Measurements from ENCODE around the gene RWDD3. TPM values are rescaled to one million over a fixed set of nuclear protein-coding genes. Genes with fewer than 3 reads are reported as not detected.

Gene RWDD3
- total and polyA plus RNA-seq, 10 of the 15 experiments (the other 5 are each of a cell fraction or from before 2014, with no cell fraction given) = 9.8 to 42.9 (median 21.4) TPM

- TF ChIP-seq SMC3 (IDR thresholded peaks at IDR 0.05; ENCODE audit: borderline replicate concordance, low read length) = no peak
- no peak for TF ChIP-seq ZNF24 (IDR thresholded peaks at IDR 0.05)
- no peak for TF ChIP-seq HSF1 (IDR thresholded peaks at IDR 0.05; ENCODE audit: low read depth, low read length)
- no peak for TF ChIP-seq CHD1 (IDR thresholded peaks at IDR 0.05; ENCODE audit: low read depth, low read length)
- no peak for TF ChIP-seq SMARCA5 (IDR thresholded peaks at IDR 0.05)
- TF ChIP-seq RFX5 (IDR thresholded peaks at IDR 0.05; ENCODE audit: low read depth, low read length) = no peak
- no peak for TF ChIP-seq SRF (IDR thresholded peaks at IDR 0.05; ENCODE audit: low read depth in 2 of 2, low read length in 2 of 2)
Measured at GRCh38 chr1:95186149-95186548, 47.9 kb upstream of the RWDD3 start (continued).

- ATAC-seq = no peak
- Histone ChIP-seq H3K27me3 (replicated peaks in 1 of 2; ENCODE audit: control insufficient read depth in 2 of 2, insufficient read depth in 2 of 2, low read length in 1 of 2) (no peaks in the 10 kb centered on the region), H2AFZ (ENCODE audit: control insufficient read depth, low read depth, low read length) (no peak overlapping the region), H3K79me2 (ENCODE audit: control insufficient read depth, insufficient read depth, low read length) (no peaks in the 10 kb centered on the region), H4K20me1 (ENCODE audit: control insufficient read depth, insufficient read depth) (no peaks in the 10 kb centered on the region), H3K27ac (ENCODE audit: control insufficient read depth, insufficient read depth) (no peak overlapping the region), H3K9me3 (replicated peaks; ENCODE audit: control insufficient read depth, insufficient read depth, low read length) (no peaks in the 10 kb centered on the region), H3K36me3 (ENCODE audit: control insufficient read depth in 2 of 2, insufficient read depth in 2 of 2, low read length in 1 of 2) (no peaks in the 10 kb centered on the region), H3K4me3 (no peak overlapping the region), H3K4me2 (ENCODE audit: control insufficient read depth, insufficient read depth) (no peak overlapping the region), H3K9ac (ENCODE audit: control insufficient read depth, insufficient read depth, low read length) (no peak overlapping the region), H3K4me1 (ENCODE audit: control insufficient read depth, insufficient read depth, low read length) (no peaks in the 10 kb centered on the region)
- ChIA-PET POLR2A (no interaction called here), SMC1A (ENCODE audit: uncharacterized antibody, unreplicated experiment) (no interaction called here), RAD21 (ENCODE audit: unreplicated experiment) (no interaction called here), CTCF (no interaction called here)
- FAIRE-seq = no peak
- in situ Hi-C loops (cut with MboI) (no loop called here), intact Hi-C loops (cut with micrococcal nuclease; ENCODE audit: unreplicated experiment) (no loop called here)
- no peak for DNase-seq (ENCODE audit: low read depth, low spot score)
- WGBS (ENCODE audit: insufficient coverage, insufficient replicate concordance, low lambda C conversion rate, missing lambda C conversion rate) = 74% methylated on average over 1 of the region's 1 CpG
- TF ChIP-seq HDAC6 (IDR thresholded peaks at IDR 0.05; ENCODE audit: unreplicated experiment) = no peak
- TF ChIP-seq CREM (IDR thresholded peaks at IDR 0.05; ENCODE audit: low read depth) = no peak
- TF ChIP-seq ELK1 (IDR thresholded peaks at IDR 0.05; ENCODE audit: low read depth, low read length) = no peak
- no peak for TF ChIP-seq SIN3A (IDR thresholded peaks at IDR 0.05; ENCODE audit: low read depth, low read length)
- TF ChIP-seq POLR2A (IDR thresholded peaks at IDR 0.05; ENCODE audit: low read depth, low read length) = no peak
- TF ChIP-seq CHD2 (IDR thresholded peaks at IDR 0.05; ENCODE audit: borderline replicate concordance, low read depth, low read length) = no peak
- TF ChIP-seq ZNF622 (IDR thresholded peaks at IDR 0.05) = no peak
- BruUV-seq (replicated peaks) = no TSS peak
Measured at GRCh38 chr1:95193591-95193990, 40.4 kb upstream of the RWDD3 start.
